Lower lobe of right lung (tissue), 2 donors: Measurements from ENCODE around the gene ZNF77. TPM values are rescaled to one million over a fixed set of nuclear protein-coding genes. Genes with fewer than 3 reads are reported as not detected.
"Not testable (repeated sequence)": the region's sequence is repeated elsewhere in the genome, so short reads cannot be mapped to it uniquely, and the experiment has no call there.

Experiments
- ATAC-seq, 2 donors: fragments of 200-7000 bp; cut with Tn5 transposase; one replicate each; pipeline ENCODE4 v1.9.1; 2020 to 2022; ENCODE audit warnings: mild to moderate bottlenecking in 2 of 2, moderate library complexity in 2 of 2
- DNase-seq: peaks from one replicate; pipeline ENCODE4 v3.0.0-alpha.2; 2020
- H3K27ac ChIP-seq: fragments of 200-600 bp; one replicate; pipeline ENCODE4 v1.8.0; 2022
- H3K27me3 ChIP-seq: fragments of 200-600 bp; one replicate; pipeline ENCODE4 v1.8.0; 2022; ENCODE audit warnings: low read depth
- H3K36me3 ChIP-seq: fragments of 200-600 bp; one replicate; pipeline ENCODE4 v1.8.0; 2022; ENCODE audit warnings: mild to moderate bottlenecking
- H3K4me1 ChIP-seq: fragments of 200-600 bp; one replicate; pipeline ENCODE4 v1.8.0; 2022
- H3K4me3 ChIP-seq: fragments of 200-600 bp; one replicate; pipeline ENCODE4 v1.8.0; 2022; ENCODE audit warnings: mild to moderate bottlenecking
- H3K9me3 ChIP-seq: fragments of 200-600 bp; one replicate; pipeline ENCODE4 v1.8.0; 2022
- intact Hi-C: fragments of 100-400 bp; cut with DNase I; formaldehyde crosslinking; loops from one replicate; pipeline ENCODE4 v1.11.0; 2022
- total RNA-seq: library from RNA; stranded (reverse); fragmentation: NEBNext Ultra II Directional; extraction: Animal tissue kit (Norgen Biotek cat#: 25700); gene quantifications from one replicate; pipeline ENCODE4 v1.2.1, GENCODE V29; 2021
- TF ChIP-seq, protein P1 (sequence below): fragments of 200-600 bp; IDR thresholded peaks from one replicate; pipeline ENCODE4 v1.8.0; 2022; ENCODE audit warnings: antibody characterized with exemption, mild to moderate bottlenecking
- donor health status: DM: no; HTN: yes; CAD: no; lungs with severe emphysema.

The ZNF77 gene
- total RNA-seq, 1 donor from 2014 or later, result 5.3 TPM

DNA sequence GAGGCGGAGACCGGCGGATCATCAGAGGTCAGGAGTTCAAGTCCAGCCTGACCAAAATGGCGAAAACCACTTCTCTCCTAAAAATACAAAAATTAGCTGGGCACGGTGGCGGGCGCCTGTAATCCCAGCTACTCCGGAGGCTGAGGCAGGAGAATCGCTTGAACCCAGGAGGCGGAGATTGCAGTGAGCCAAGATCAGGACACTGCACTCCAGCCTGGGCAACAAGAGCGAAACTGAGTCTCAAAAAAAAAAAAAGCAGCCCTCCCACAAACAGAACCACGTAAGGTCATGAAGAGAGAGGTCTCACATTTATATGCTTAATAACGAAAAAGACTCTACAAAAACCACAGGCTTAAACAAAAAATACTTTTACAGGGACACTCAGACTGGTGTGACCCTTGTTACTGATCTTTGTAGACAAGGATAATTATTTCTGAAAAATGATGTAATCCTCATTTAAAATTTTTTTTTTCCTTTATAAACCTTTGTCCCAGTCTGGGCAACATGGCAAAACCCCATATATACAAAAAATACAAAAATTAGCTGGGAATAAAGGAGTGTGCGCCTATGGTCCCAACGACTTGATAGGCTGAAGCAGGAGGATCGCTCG is 909 bp upstream of the ZNF77 start:
- DNase-seq (no peak), ATAC-seq (no peak)
- Histone ChIP-seq H3K36me3 (no peaks in the 10 kb centered on the region), H3K4me1 (peaks cover 27% of the 10 kb centered on the region), H3K4me3 (peak overlapping the region; percentile 85), H3K9me3 (no peaks in the 10 kb centered on the region), H3K27ac (peak overlapping the region; percentile 93), H3K27me3 (no peaks in the 10 kb centered on the region)
- intact Hi-C loops, result no loop called here
- TF ChIP-seq, protein P1, sequence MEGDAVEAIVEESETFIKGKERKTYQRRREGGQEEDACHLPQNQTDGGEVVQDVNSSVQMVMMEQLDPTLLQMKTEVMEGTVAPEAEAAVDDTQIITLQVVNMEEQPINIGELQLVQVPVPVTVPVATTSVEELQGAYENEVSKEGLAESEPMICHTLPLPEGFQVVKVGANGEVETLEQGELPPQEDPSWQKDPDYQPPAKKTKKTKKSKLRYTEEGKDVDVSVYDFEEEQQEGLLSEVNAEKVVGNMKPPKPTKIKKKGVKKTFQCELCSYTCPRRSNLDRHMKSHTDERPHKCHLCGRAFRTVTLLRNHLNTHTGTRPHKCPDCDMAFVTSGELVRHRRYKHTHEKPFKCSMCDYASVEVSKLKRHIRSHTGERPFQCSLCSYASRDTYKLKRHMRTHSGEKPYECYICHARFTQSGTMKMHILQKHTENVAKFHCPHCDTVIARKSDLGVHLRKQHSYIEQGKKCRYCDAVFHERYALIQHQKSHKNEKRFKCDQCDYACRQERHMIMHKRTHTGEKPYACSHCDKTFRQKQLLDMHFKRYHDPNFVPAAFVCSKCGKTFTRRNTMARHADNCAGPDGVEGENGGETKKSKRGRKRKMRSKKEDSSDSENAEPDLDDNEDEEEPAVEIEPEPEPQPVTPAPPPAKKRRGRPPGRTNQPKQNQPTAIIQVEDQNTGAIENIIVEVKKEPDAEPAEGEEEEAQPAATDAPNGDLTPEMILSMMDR, result no peak

DNA sequence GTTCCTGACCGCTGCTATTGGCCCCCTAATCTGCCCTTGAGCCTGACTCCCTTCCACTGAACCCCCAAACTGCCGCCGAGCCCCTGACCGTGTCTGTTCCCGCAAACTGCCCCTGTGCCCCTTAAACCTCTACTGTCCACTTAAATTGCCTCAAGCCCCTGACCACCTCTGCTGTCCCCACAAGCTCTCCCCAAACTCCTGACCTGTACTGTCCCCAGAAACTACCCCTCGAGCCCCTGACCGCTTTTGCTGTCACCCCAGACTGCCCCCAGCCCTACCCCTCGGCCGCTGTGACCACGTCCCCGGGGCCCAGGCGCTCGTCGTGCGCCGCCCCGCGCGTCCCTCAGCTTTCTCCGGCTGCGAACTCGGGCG is 382 bp downstream of the ZNF77 start:
- H3K27ac ChIP-seq, result peak overlapping the region; percentile 93
- no peak for ATAC-seq
- H3K4me3 ChIP-seq, result peak overlapping the region; percentile 85
- intact Hi-C loops, result no loop called here
- peaks cover 22% of the 10 kb centered on the region for H3K4me1 ChIP-seq
- DNase-seq, result no peak
- TF ChIP-seq, protein P1, result no peak
- no peaks in the 10 kb centered on the region for H3K9me3 ChIP-seq
- H3K36me3 ChIP-seq, result peaks cover 4% of the 10 kb centered on the region
- no peaks in the 10 kb centered on the region for H3K27me3 ChIP-seq

DNA sequence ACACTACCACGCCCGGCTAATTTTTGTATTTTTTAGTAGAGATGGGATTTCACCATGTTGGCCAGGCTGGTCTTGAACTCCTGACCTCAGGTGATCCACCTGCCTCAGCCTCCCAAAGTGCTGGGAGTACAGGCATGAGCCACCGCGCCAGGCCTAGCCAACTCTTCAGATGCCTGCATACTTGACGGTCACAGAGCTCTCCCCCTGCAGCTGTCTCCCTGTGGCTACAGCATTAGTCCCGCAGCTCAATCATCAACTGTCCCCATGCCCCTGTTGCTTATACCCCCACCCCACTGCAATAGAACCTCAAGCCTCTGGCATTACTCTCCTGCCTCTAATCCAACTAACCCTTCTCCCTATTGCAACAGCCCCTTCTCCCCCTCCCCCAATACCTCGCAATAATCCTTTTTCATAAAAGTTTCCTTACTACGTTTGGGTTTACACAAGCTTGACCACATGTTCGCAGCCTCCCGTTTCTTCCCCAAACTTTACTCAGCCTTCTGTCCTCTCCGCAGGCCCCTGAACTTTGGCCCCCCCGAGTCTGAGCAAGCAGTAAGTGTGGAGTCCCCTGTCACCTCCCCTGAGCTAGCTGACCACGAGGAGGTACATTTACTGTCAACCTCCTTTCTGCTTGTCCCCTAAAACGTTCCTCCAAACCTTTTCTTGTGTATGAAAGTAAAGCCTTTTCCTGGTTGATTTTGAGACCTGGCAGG is 1.7 kb downstream of the ZNF77 start:
- intact Hi-C loops, result no loop called here
- Histone ChIP-seq H3K27ac (no peak overlapping the region), H3K4me1 (peaks cover 15% of the 10 kb centered on the region), H3K9me3 (no peaks in the 10 kb centered on the region), H3K4me3 (no peak overlapping the region), H3K36me3 (peaks cover 11% of the 10 kb centered on the region), H3K27me3 (no peaks in the 10 kb centered on the region)
- TF ChIP-seq, protein P1, result no peak
- DNase-seq (no peak), ATAC-seq (no peak)

DNA sequence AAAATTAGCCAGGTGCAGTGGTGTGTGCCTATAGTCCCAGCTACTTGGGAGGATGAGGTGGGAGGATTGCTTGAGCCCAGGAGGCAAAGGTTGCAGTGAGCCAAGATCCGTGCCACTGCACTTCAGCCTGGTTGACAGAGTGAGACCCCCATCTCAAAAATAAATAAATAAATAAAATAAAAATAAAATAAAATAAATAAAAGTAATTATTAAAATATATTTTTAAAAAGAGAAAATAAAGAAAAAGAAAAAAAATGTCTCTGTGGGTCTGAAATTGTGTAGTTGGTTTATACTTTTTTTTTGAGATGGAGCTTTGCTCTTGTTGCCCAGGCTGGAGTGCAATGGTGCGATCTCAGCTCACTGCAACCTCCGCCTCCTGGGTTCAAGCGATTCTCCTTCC is 8.9 kb downstream of the ZNF77 start:
- H3K27ac ChIP-seq, DNase-seq, H3K27me3 ChIP-seq, ATAC-seq, H3K4me3 ChIP-seq, H3K4me1 ChIP-seq, intact Hi-C loops: not testable (repeated sequence)
- H3K36me3 ChIP-seq, result peaks cover 56% of the 10 kb centered on the region
- peaks cover 40% of the 10 kb centered on the region for H3K9me3 ChIP-seq

DNA sequence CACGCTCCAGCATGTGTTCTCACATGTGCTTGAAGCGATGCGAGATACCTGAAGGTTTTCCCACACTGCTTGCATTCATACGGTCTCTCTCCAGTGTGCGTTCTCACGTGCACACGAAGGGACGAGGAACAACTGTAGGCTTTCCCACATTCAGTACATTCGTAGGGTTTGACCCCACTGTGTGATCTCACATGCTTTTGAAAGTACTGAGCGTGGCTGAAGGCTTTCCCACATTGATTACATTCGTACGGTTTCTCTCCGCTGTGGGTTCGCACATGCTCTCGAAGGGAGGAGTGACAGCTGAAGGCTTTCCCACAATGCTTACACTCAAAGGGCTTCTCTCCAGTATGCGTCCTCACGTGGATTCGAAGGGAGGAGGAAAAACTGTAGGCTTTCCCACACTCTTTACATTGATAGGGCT is 11.3 kb downstream of the ZNF77 start:
- intact Hi-C loops, result no loop called here
- no peak overlapping the region for H3K27ac ChIP-seq
- H3K9me3 ChIP-seq, result peaks cover 42% of the 10 kb centered on the region
- H3K27me3 ChIP-seq, result no peaks in the 10 kb centered on the region
- no peak overlapping the region for H3K4me3 ChIP-seq
- H3K36me3 ChIP-seq, result peaks cover 49% of the 10 kb centered on the region
- TF ChIP-seq, protein P1, result no peak
- H3K4me1 ChIP-seq, result no peaks in the 10 kb centered on the region
- DNase-seq (no peak), ATAC-seq (no peak)

DNA sequence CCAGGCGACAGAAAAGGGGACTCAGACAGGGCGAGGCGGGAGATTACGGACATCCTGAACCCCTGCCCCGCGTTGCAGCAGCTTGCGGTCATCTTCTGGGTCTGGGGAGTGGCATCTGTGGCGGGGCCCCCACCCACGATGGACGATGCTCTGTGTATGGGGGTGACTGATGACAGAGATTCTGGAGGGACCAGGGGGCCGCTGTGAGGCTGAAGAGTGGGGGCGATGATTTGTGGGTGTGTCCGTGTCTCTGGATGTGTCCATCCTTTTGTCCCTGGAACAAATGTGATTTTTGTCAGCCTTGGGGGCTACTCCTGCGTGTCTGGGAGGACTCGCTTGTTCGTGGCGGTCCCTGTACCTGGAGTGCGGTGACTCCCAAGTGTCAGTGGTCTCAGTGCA is 17.7 kb downstream of the ZNF77 start:
- intact Hi-C loops, result no loop called here
- TF ChIP-seq, protein P1, result no peak
- Histone ChIP-seq H3K9me3 (peaks cover 9% of the 10 kb centered on the region), H3K27me3 (no peaks in the 10 kb centered on the region), H3K36me3 (no peaks in the 10 kb centered on the region), H3K4me1 (peaks cover 6% of the 10 kb centered on the region), H3K27ac (no peak overlapping the region), H3K4me3 (no peak overlapping the region)
- DNase-seq (no peak), ATAC-seq (no peak)
